Brain microvascular endothelial cell (primary cell): ENCODE results near the gene AKAP7.
A peak's percentile ranks its signal among the peaks of the same experiment; 100 is the strongest.

Experiments used
- DNase-seq: peaks from one replicate; pipeline ENCODE4 v3.0.0-alpha.2; 2020
- H3K27ac ChIP-seq: fragments of 250-450 bp; sonication (Bioruptor Pico); 2 replicates; pipeline ENCODE4 v1.5.1; 2020; ENCODE audit warnings: mild to moderate bottlenecking, moderate library complexity
- H3K27me3 ChIP-seq: fragments of 250-450 bp; sonication (Bioruptor Pico); replicated peaks from 2 replicates; pipeline ENCODE4 v1.5.1; 2020; ENCODE audit warnings: mild to moderate bottlenecking
- H3K36me3 ChIP-seq: fragments of 250-450 bp; sonication (Bioruptor Pico); replicated peaks from 2 replicates; pipeline ENCODE4 v1.5.1; 2020; ENCODE audit warnings: mild to moderate bottlenecking
- H3K4me3 ChIP-seq: 2 replicates; pipeline ENCODE4 v1.5.1; 2011; ENCODE audit warnings: low read depth, mild to moderate bottlenecking, control low read depth, low read length, moderate library complexity
- in situ Hi-C: cut with HindIII; loops from 2 replicates; pipeline ENCODE4 v1.10.0; 2017; ENCODE audit warnings: low sequenced_read_pairs, low pct_ligation_motif_present
- TF ChIP-seq, protein P1 (sequence below): IDR thresholded peaks from 2 replicates; pipeline ENCODE4 v1.5.1; 2011; ENCODE audit warnings: low read depth, mild to moderate bottlenecking, moderate library complexity, low read length, control low read depth, inconsistent platforms; ENCODE audit errors: missing control alignments

Gene AKAP7

DNA sequence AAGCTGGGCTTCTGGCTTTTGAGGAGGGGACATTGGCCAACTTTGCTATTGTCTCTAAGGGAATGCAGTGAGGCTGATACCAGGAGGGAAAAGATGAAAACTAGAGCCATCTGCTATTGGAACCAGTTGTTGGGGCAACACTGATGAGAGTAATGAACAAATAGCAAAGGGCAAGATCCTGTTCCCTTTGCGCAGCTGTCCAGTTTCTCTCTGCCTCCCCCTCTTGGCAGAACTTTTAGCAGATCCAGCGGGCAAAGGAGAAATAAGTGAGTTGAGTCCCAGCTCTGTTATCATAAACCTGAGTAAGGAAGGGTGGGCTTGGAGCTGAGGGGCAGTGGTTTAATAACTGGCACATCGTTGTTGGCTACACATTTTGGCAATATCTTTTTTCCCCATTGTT is 126.8 kb downstream of the AKAP7 start:
- no peaks in the 10 kb centered on the region for H3K27me3 ChIP-seq
- no peak for DNase-seq
- no peaks in the 10 kb centered on the region for H3K36me3 ChIP-seq
- TF ChIP-seq, protein P1, sequence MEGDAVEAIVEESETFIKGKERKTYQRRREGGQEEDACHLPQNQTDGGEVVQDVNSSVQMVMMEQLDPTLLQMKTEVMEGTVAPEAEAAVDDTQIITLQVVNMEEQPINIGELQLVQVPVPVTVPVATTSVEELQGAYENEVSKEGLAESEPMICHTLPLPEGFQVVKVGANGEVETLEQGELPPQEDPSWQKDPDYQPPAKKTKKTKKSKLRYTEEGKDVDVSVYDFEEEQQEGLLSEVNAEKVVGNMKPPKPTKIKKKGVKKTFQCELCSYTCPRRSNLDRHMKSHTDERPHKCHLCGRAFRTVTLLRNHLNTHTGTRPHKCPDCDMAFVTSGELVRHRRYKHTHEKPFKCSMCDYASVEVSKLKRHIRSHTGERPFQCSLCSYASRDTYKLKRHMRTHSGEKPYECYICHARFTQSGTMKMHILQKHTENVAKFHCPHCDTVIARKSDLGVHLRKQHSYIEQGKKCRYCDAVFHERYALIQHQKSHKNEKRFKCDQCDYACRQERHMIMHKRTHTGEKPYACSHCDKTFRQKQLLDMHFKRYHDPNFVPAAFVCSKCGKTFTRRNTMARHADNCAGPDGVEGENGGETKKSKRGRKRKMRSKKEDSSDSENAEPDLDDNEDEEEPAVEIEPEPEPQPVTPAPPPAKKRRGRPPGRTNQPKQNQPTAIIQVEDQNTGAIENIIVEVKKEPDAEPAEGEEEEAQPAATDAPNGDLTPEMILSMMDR: peak; percentile 34
- H3K4me3 ChIP-seq: no peak overlapping the region
- H3K27ac ChIP-seq: no peak overlapping the region
- in situ Hi-C loops: no loop called here

DNA sequence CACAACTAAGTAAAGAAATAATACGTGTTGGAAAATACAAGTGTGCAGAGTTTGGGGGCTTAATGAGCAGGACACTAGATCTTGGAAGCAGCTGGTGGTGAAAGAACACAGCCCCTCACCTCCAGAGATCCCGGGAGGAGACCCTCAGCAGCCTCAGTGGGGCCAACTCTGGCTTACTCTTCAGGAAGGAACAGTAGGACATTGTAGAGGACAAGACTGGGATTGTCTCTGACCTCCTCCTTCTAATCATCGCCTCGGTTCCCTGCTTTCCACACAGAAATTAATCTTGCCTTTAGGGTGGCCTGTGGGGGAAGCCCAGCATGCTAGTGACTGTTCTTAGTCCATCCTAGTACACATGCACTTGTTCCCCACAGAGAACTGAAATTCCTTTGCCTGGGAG is 130.7 kb downstream of the AKAP7 start:
- Histone ChIP-seq H3K4me3 (no peak overlapping the region), H3K36me3 (no peaks in the 10 kb centered on the region), H3K27ac (no peak overlapping the region), H3K27me3 (no peaks in the 10 kb centered on the region)
- DNase-seq: no peak
- TF ChIP-seq, protein P1: no peak
- in situ Hi-C loops: no loop called here

DNA sequence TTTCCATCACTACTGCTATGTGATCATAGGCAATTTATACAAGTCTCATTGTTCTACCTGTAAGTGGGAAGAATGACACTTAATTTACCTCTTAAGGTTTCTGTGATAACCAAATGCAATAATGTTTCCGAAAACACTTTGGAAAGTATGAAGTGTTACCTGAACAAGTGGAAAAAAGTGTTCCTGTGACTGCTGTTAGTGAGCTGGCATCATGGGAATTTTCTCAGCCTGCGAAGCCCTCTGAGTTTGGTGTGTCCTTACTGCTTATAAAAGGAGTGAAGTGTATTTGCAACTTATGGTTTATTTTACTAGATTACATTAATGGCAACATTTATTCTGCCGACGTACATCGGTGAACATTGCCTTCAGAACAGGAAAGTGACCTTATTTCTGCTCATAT is 133.0 kb downstream of the AKAP7 start:
- TF ChIP-seq, protein P1: no peak
- H3K27me3 ChIP-seq: no peaks in the 10 kb centered on the region

DNA sequence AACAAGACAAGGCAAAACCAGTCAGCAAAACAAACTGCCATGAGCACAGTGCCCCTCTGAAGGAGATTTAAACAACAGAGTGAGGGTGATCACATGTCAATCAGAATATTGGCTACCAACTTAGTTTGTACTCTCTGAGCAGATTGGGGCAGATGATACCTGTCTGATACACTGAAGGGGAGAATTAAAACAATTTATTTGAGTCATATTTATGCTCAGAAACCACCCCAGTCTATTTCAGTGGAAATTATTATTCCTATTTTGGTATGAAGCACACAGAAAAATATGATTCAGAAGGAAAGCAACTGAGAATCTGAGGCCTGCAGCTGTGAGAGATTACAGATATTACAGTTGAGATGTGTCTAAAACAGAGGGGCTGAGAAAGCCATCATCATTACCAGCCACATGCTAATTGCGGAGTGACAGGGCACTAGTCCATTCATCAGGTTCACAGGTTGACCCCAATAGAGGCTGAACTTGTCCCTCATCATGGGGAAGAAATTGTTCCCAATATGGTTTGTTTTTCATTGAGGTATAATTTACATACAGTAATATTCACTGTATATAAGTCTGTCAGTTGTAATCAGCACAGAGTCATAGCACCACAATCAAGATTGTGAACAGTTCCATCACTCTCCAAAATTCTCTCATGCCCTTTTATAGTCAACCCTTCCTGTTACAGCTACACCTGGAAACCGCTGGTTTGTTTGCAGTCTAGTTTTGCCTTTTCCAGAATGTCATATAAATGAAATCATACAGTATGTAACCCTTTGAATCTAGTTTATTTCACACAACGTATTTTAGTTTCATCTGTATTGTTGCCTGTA is 134.5 kb downstream of the AKAP7 start:
- no peak for DNase-seq

More for the DNA sequence above, 133.0 kb downstream of the AKAP7 start:
- Histone ChIP-seq H3K27ac (no peak overlapping the region), H3K36me3 (no peaks in the 10 kb centered on the region), H3K4me3 (no peak overlapping the region)
- in situ Hi-C loops: no loop called here
- DNase-seq: no peak

DNA sequence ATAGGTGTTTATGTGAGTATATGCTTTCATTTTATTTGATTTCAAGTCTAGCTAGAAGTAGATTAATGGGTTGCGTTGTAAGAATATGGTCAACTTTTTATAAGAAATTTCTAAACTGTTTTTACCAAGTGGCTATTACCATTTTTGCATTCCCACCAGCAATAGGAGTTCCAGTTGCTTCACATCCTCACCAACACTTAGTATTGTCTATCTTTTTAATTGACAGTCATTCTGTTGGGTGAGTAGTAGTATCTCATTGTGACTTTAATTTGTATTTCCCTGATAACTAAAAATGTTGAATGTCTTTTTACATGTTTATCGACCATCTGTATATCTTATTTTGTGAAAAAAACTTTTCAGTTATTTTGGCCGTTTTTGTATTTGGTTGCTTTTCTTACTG is 135.3 kb downstream of the AKAP7 start:
- in situ Hi-C loops: no loop called here
- TF ChIP-seq, protein P1: no peak

More for the DNA sequence above, 134.5 kb downstream of the AKAP7 start:
- in situ Hi-C loops: no loop called here
- TF ChIP-seq, protein P1: no peak
- Histone ChIP-seq H3K4me3 (no peak overlapping the region), H3K36me3 (no peaks in the 10 kb centered on the region), H3K27me3 (no peaks in the 10 kb centered on the region), H3K27ac (no peak overlapping the region)

More for the DNA sequence above, 135.3 kb downstream of the AKAP7 start:
- H3K27ac ChIP-seq: no peak overlapping the region
- no peak for DNase-seq
- H3K27me3 ChIP-seq: no peaks in the 10 kb centered on the region
- H3K4me3 ChIP-seq: no peak overlapping the region
- H3K36me3 ChIP-seq: no peaks in the 10 kb centered on the region
